ENCODE results near the gene SRCAP.

GRCh38 chr16:30769379-30770089 is 70.6 kb downstream of the SRCAP start:
- TF ChIP-seq EZH2phosphoT487 (IDR thresholded peaks at IDR 0.05; ENCODE audit: insufficient read depth, low read depth) (no peak), EZH2 (IDR thresholded peaks at IDR 0.05; ENCODE audit: insufficient read depth, poor library complexity, severe bottlenecking) (no peak)
